Activated naive CD4-positive, alpha-beta T cell treated with anti-CD3 and anti-CD28 coated beads, Interleukin-2, amount 50 U/mL, for 16 hours (primary cell): ENCODE results near the gene CDH23.

ENCODE experiments used
- DNase-seq: peaks from one replicate; pipeline ENCODE4 v3.0.0-alpha.2; 2020

The CDH23 gene

GRCh38 chr10:71370031-71370430 is 26.7 kb upstream of the CDH23 start:
- no peak for DNase-seq

- no peak for DNase-seq
These were observed 25.0 kb upstream of the CDH23 start for GRCh38 chr10:71371750-71372166.

DNA sequence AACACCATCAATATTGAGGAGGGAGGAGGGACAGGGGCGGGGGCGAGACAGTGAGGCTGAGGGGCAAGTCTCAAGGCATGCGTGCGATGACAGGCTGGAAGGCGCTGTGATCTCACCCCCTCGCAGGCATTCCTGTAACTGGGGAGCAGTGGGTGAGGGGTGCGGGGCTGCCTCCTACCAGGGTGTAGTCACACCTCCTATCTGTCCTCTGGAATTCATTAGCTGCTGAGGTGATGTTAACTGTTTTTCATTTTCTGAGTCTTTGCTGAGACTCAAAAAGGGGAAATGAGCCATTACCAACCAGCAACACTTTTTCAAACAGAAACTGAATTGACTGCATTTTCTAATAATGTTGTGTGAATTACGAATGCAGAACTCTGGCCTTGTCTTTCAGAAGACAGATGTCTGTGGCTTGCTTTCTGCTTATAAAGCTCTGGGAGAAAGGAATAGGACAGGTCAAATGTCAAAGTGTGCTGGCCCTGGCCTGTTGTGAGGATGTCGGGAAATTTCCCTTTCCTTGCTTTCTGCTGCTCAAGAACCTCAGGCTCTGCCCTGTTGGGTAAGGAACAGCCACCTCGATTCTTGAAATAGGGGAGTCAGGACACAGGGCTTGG is 23.7 kb upstream of the CDH23 start:
- DNase-seq, result no peak

- DNase-seq, result no peak
These were observed 22.1 kb upstream of the CDH23 start for GRCh38 chr10:71374481-71375233.

- DNase-seq, result no peak
These were observed 20.8 kb upstream of the CDH23 start for GRCh38 chr10:71375952-71376351.

- no peak for DNase-seq
These were observed 18.2 kb upstream of the CDH23 start for GRCh38 chr10:71378336-71379117.

DNA sequence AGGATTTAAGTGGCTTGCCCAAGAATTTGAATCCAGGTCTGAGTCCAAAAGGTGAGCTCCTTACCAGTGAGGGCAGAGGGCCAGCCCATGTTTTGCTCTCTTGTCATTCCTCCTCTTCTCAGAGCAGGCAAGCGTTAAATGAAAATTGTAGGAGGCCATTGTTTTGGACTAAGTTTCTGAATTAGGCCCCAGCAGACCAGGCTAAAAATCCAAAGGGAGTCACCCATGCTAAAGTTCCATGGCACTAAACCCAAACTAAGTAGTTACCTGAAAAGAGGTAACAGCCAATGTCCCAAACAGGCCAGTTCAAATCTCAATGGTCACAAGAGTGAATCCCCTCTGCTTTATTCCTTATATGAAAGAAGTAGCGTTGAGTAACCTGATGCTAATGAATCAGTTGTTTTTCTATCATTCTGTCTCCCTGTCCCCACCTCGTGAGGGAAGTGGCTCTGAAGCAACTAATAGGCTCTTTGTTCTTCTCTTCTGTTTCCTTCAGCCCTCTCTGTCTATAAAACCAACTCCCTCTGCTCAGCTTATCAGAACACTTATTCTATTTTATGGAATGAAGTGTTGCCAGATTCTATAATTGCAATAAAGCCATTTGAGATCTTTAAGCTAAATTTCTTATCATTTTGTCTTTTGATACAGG is 17.5 kb upstream of the CDH23 start:
- DNase-seq, result no peak

DNA sequence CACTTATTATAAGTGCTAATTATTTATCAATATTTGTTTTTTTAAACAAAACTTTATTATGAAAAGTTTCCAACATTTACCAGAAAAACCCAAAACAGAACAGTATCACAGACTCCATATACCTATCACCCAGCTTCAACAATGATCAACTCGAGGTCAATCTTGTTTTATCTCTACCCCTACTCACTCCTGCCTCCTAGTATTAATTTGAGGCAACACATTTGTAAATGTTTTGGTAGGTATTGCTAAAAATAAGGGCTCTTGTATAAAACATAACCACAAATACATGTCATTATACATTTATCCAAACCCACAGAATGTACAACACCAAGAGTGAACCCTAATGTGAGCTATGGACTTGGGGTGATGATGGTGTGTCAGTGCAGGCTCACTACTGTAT is 15.9 kb upstream of the CDH23 start:
- no peak for DNase-seq

GRCh38 chr10:71381611-71382010 is 15.1 kb upstream of the CDH23 start:
- DNase-seq, result no peak

DNA sequence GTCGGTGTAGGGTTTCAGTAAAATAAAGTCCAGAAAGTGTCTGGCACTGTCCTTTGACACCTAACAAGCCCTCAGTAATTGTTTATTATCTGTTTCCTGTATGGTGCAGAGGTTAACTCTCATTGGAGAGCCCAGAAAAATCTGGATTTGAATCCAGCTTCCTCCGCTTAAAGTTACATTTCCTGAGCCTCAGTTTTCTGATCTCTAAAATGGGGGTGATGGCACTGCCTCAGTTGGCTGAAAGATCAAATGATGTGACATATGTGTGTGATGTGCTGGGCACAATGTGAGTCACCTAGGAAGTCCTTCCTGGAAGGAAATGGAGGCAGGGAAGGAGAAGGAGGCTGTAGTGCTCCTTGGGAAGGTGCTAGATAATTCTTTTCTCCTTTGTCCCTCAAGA is 14.7 kb upstream of the CDH23 start:
- no peak for DNase-seq

- no peak for DNase-seq
These were observed 14.0 kb upstream of the CDH23 start for GRCh38 chr10:71382757-71383156.

- DNase-seq, result peak; percentile 75
These were observed 12.6 kb upstream of the CDH23 start for GRCh38 chr10:71383972-71384687.

GRCh38 chr10:71388171-71388570 is 8.5 kb upstream of the CDH23 start:
- DNase-seq, result no peak

GRCh38 chr10:71388583-71389310 is 8.0 kb upstream of the CDH23 start:
- no peak for DNase-seq

DNA sequence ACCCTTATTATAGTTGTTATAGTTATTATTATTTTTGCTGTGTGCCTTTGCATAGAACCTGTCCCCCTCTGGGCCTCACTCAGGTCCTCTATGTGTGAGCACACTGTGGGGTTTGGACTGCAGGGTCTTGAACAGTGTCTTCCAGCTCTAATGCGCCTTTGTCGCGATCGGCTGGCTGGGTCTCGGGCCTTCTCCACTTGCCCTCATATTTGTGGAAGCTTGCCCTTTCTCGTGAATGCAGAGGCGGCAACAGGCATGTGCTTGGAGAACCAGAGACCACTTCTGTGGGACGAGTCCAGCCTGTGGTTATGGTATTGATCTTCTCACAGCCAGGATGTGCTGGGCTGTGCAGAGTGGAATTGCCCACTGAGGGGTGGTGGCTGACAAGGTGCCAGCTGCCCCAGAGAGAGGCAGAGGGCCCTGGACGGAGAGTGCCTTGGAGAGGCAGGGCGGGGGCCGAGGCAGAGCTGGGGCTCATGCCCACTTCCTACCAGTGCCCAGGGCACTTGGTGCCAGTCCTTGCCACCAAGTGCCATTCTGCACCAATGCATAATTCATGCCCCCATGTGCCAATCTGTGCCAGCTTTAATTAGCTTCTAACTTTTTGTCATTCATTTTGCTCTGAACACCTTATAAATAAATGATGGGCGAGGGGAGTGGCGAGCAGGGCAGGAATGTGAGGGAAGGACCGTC is 6.8 kb upstream of the CDH23 start:
- no peak for DNase-seq

- no peak for DNase-seq
These were observed 6.3 kb upstream of the CDH23 start for GRCh38 chr10:71390461-71390835.

DNA sequence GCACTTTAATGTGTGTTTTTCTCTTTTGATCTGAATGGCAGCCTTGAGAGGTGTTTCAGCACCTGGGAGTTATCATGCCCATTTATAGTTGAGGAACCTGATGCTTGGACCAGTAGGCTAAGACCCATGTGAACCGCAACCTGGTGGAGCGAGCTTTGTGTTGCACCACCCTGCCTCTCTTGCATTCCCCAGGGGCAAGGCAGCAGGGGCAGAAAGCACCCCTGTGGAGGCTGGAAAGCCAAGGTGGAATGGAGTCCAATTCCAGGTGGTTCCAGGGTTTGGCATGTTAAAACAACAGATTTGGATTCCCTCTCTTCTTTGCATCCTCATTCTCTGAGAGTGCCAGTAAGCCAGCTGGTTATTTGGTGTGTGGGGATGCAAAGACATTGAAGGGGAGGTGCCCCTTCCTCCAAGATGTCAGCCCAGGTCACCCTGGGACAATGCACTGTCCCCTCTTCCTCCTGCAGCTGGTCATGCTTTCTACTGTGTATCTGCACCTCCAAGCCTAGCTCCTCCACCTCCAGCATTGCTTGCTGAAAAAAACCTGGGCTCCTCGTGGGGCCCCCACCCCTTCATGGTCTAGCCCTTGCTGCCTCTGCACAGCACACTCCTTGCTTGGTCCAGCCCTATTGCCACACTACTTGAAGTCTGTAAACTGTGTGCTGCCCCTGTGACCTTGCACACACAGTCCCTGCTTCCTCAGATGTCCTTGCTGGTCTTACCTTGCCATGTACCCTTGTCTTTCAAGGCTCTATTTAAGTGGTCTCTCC is 5.6 kb upstream of the CDH23 start:
- no peak for DNase-seq

GRCh38 chr10:71391701-71392100 is 5.0 kb upstream of the CDH23 start:
- DNase-seq, result no peak

DNA sequence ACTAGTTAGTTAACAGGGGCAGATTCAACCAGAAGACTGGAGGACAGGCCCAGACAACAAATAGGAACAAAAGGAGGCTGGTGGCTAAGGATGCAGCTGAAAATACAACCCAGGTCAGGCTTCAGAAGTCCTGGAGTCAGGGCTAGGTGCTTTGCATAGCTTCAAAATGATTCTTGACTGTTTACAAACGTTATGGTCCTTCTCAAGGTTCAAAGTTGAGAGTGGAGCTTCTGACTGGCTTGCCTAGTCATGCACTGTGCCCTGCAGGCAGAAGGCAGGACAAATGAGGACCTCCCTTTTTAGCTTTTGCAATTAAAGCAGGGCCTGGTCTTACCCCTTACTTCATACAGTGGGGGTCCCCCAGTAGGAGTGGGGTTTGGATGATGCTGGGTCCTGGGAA is 4.4 kb upstream of the CDH23 start:
- DNase-seq, result no peak
